CD4-positive, alpha-beta T cell (primary cell): Measurements from ENCODE around the gene RASA3. TPM values are rescaled to one million over a fixed set of nuclear protein-coding genes. Genes with fewer than 3 reads are reported as not detected.

ENCODE experiments used
- ATAC-seq: fragments of 200-7000 bp; cut with Tn5 transposase; one replicate; pipeline ENCODE4 v1.10.0; 2022; ENCODE audit warnings: mild to moderate bottlenecking; ENCODE audit not compliant: poor library complexity
- CTCF ChIA-PET: fragments of 350-600 bp; sonication (Branson Sonifier 250); formaldehyde crosslinking; loops from one replicate; lab custom pipeline; 2021; ENCODE audit warnings: antibody characterized with exemption, inconsistent platforms; lab: Charles Lee
- POLR2A ChIA-PET: fragments of 350-600 bp; sonication (Branson Sonifier 250); formaldehyde crosslinking; loops from one replicate; lab custom pipeline; 2021; ENCODE audit warnings: antibody characterized with exemption, inconsistent platforms; lab: Charles Lee
- DNase-seq, 14 experiments: peaks; one replicate each; pipeline ENCODE4 v3.0.0-alpha.2; 2013 to 2020; ENCODE audit warnings: mixed read lengths in 2 of 14
- H3K27ac ChIP-seq, 2 donors: one replicate each; pipeline versions ENCODE4 v1.5.1 to v1.7.0; 2013; ENCODE audit warnings: low read length in 2 of 2, low read depth in 1 of 2, mild to moderate bottlenecking in 1 of 2
- H3K27me3 ChIP-seq, 2 experiments: 1 replicate in 1 of 2; 2 replicates in 1 of 2; pipeline versions ENCODE4 v1.6.1 to v1.7.0; 2013; ENCODE audit warnings: low read length in 2 of 2, control low read depth in 1 of 2, mild to moderate bottlenecking in 1 of 2, moderate library complexity in 1 of 2; ENCODE audit not compliant: insufficient read depth in 2 of 2, control insufficient read depth in 1 of 2
- H3K36me3 ChIP-seq: one replicate; pipeline ENCODE4 v1.6.1; 2013; ENCODE audit warnings: low read length, control low read depth; ENCODE audit not compliant: insufficient read depth
- H3K4me1 ChIP-seq: one replicate; pipeline ENCODE4 v1.6.1; 2013; ENCODE audit warnings: low read length, control low read depth; ENCODE audit not compliant: insufficient read depth
- H3K4me3 ChIP-seq: one replicate; pipeline ENCODE4 v1.5.1; 2013; ENCODE audit warnings: mild to moderate bottlenecking, low read length, moderate library complexity
- H3K9me3 ChIP-seq, 2 experiments: 1 replicate in 1 of 2; 2 replicates in 1 of 2; pipeline versions ENCODE4 v1.6.1 to v1.7.0; 2013; ENCODE audit warnings: low read length in 2 of 2, mild to moderate bottlenecking in 2 of 2, control low read depth in 1 of 2, moderate library complexity in 1 of 2; ENCODE audit not compliant: control insufficient read depth in 1 of 2, insufficient read depth in 1 of 2
- H3K27ac Mint-ChIP-seq: one replicate; pipeline ENCODE4 v1.8.0; 2020; ENCODE audit warnings: mixed read lengths
- H3K27me3 Mint-ChIP-seq: one replicate; pipeline ENCODE4 v1.8.0; 2021; ENCODE audit warnings: mixed read lengths
- H3K36me3 Mint-ChIP-seq: one replicate; pipeline ENCODE4 v1.8.0; 2021; ENCODE audit warnings: low read depth, mixed read lengths
- H3K4me1 Mint-ChIP-seq: one replicate; pipeline ENCODE4 v1.8.0; 2021; ENCODE audit warnings: low read depth, mixed read lengths
- H3K4me3 Mint-ChIP-seq: one replicate; pipeline ENCODE4 v1.8.0; 2020; ENCODE audit warnings: mild to moderate bottlenecking, mixed read lengths
- H3K9me3 Mint-ChIP-seq: one replicate; pipeline ENCODE4 v1.8.0; 2020; ENCODE audit warnings: mixed read lengths
- CTCF ChIP-seq: fragments of 200-600 bp; IDR thresholded peaks from one replicate; pipeline ENCODE4 v1.8.0; 2022; ENCODE audit warnings: antibody characterized with exemption, mild to moderate bottlenecking
- intact Hi-C, 2 experiments: fragments of 100-400 bp; cut with DNase I in 1 of 2; cut with micrococcal nuclease in 1 of 2; formaldehyde crosslinking; loops; one replicate each; pipeline versions ENCODE4 v1.15.1 to v1.9.0; 2023 to 2025; cut with DNase I, micrococcal nuclease
- total RNA-seq, 174 experiments: library from RNA in 2 of 174; stranded (reverse) in 2 of 174; gene quantifications; one replicate each; pipeline ENCODE4 v1.2.3 and lab custom pipeline; 2021 to 2026

RASA3 gene
- total RNA-seq, 2 experiments from 2014 or later = 181 to 184 TPM

GRCh38 chr13:114078461-114079451, 53.7 kb downstream of the RASA3 start:
- Mint-ChIP-seq H3K36me3 (peaks cover 84% of the 10 kb centered on the region), H3K9me3 (no peaks in the 10 kb centered on the region), H3K27me3 (no peaks in the 10 kb centered on the region), H3K27ac (peak overlapping the region; percentile 87), H3K4me3 (peak overlapping the region; percentile 43), H3K4me1 (peaks cover 62% of the 10 kb centered on the region)
- ATAC-seq (peak; percentile 62), DNase-seq (peak in 3 of 14 experiments; percentile 12 to 35 (median 33))
- Histone ChIP-seq H3K9me3 (no peaks in the 10 kb centered on the region), H3K27ac (peak overlapping the region; percentile 15 to 27), H3K36me3 (peaks cover 79% of the 10 kb centered on the region), H3K4me3 (no peak overlapping the region), H3K4me1 (peaks cover 66% of the 10 kb centered on the region), H3K27me3 (no peaks in the 10 kb centered on the region)
- no peak for TF ChIP-seq CTCF
- intact Hi-C loops = no loop called here
- ChIA-PET CTCF (no interaction called here), POLR2A (interaction anchor here (0.8 to 1.2 kb wide), 2 partner anchors 11 to 13 kb away, joined by 3 to 4 read pairs; no protein-coding TSS in a partner anchor)

DNA sequence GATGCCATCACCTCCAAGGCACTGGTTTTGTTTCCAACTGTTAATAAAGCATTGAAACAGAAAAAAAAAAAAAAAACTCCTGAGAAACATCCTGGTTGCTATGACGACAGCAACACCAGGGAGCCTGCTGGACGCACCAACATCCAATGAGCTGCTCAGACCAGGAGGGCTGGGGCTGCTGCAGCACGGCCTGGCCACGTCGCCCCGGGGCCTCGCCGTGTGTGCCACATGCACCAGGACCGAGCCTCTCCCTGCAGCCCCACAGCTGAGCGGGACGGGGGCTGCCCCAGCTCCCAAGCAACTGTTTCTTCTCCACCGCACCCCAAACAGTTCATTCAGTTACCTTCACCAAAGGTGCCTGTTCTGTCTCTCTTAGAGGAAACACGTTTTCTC, 54.5 kb downstream of the RASA3 start:
- Histone ChIP-seq H3K4me3 (no peak overlapping the region), H3K36me3 (peaks cover 83% of the 10 kb centered on the region), H3K27me3 (no peaks in the 10 kb centered on the region), H3K9me3 (no peaks in the 10 kb centered on the region), H3K4me1 (peaks cover 65% of the 10 kb centered on the region), H3K27ac (no peak overlapping the region)
- ATAC-seq (no peak), DNase-seq (peak in 2 of 14 experiments; percentile 3 to 24)
- peak overlapping the region; percentile 11 for H3K4me3 Mint-ChIP-seq
- peaks cover 60% of the 10 kb centered on the region for H3K4me1 Mint-ChIP-seq
- ChIA-PET POLR2A (interaction anchor here (1.2 kb wide), 1 partner anchor 11 kb away, joined by 4 read pairs; no protein-coding TSS in a partner anchor), CTCF (interaction anchor here (0.5 kb wide), 1 partner anchor 235 kb away, joined by 3 read pairs; no protein-coding TSS in a partner anchor)
- H3K27ac Mint-ChIP-seq = peak overlapping the region; percentile 87
- H3K27me3 Mint-ChIP-seq = no peaks in the 10 kb centered on the region
- intact Hi-C loops = no loop called here
- no peak for TF ChIP-seq CTCF
- H3K36me3 Mint-ChIP-seq = peaks cover 85% of the 10 kb centered on the region
- H3K9me3 Mint-ChIP-seq = no peaks in the 10 kb centered on the region

GRCh38 chr13:114077099-114077932, 55.1 kb downstream of the RASA3 start:
- Mint-ChIP-seq H3K27ac (peak overlapping the region; percentile 87), H3K27me3 (no peaks in the 10 kb centered on the region), H3K36me3 (peaks cover 85% of the 10 kb centered on the region), H3K4me3 (peak overlapping the region; percentile 71), H3K9me3 (no peaks in the 10 kb centered on the region), H3K4me1 (peaks cover 58% of the 10 kb centered on the region)
- Histone ChIP-seq H3K36me3 (peaks cover 84% of the 10 kb centered on the region), H3K27ac (no peak overlapping the region), H3K4me3 (no peak overlapping the region), H3K27me3 (no peaks in the 10 kb centered on the region), H3K9me3 (no peaks in the 10 kb centered on the region), H3K4me1 (peaks cover 59% of the 10 kb centered on the region)
- POLR2A ChIA-PET = interaction anchor here (0.8 to 1.2 kb wide), 2 partner anchors 9 to 10 kb away, joined by 3 to 4 read pairs; no protein-coding TSS in a partner anchor
- no peak for TF ChIP-seq CTCF
- CTCF ChIA-PET = interaction anchor here (0.5 kb wide), 1 partner anchor 236 kb away, joined by 3 read pairs; no protein-coding TSS in a partner anchor
- ATAC-seq (no peak), DNase-seq (no peak)
- intact Hi-C loops = no loop called here
